Brain pericyte (primary cell): ENCODE data around the gene PTPN20.

Source experiments
- DNase-seq: peaks from one replicate; pipeline ENCODE4 v3.0.0-alpha.2; 2012; ENCODE audit warnings: low read depth, low spot score

PTPN20 gene

DNA sequence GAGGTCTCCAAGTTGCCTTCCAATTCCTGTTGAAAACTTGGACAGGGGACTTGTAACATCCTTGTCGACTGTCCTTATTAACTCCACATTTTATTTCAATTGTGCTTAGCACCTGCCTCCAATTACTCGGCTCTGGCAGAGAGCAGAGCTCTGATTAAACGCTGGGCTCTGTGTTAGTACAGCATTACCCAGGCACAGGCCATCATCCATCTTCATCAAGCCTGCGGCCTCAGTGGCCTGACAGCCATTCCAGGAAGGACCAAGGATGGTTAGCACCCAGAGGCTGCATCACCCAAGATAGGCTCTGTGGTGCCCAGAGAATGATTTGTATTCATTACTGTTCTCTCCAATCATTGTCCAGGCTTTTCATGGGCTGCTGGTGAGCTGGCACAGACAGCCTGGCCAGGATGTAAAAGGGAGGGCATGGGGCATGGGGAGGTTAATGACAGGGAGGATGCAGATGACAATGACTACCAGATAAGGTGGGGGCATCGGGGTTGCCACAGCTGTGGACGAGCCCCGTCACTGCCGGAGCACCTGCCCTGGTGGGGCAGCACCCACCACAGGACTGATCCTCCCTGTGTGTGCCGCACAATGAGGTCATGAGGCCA is 123.3 kb downstream of the PTPN20 start:
- DNase-seq, result no peak

DNA sequence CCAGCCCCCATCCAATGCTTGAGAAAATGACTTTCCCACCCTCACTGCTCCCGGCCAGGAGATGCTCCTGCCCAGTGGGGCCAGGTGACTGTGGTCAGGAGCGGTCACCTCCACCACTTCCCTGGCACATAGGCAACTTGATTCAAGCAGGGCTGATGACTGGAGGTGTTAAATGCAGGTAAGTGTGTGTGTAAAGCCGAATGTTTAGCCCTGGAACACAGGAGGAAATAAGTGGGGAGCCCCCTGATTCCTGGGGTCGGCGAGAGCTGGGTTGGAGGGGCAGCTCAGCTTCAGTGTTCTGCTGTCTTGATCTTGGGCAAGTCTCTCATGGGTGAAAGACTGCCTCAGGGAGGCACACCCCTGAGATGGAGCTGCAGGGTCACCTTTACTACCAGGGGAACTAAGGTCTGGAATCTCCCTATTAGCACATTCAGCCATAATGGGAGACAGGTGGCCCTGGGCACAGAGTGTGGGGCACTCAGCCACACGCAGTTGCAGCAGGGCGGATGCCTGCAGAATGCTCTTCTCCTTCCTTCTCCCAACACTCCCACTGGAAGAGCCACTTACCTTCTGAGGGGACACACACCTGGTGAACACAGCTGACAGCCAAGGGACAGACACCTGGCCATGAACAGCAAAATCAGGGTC is 124.1 kb downstream of the PTPN20 start:
- DNase-seq, result no peak

DNA sequence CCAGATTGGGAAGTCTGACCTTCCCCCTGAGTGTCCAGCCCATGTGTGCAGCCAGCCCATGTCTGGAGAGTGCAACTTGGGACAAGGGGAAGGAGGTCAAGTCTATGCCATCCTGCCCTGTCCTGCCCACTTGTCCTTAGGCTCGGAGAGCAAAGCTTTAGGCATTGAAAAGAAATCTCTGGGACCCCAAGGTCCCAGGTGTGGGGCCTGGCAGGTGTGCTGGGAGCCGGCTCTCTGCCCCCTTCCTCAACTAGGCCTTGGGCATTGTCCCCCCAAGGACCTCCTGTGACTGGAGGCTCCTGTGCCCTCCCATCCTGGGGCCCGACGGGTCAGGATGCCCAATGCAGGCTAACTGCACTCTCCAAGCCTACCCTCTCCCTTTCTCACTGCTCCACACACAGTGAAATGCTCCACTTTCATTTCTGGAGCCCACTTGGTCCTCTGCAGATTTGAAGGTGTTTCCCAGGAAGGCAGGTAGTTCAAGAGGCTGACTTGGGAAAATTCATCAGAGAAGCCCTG is 124.7 kb downstream of the PTPN20 start:
- DNase-seq, result no peak

DNA sequence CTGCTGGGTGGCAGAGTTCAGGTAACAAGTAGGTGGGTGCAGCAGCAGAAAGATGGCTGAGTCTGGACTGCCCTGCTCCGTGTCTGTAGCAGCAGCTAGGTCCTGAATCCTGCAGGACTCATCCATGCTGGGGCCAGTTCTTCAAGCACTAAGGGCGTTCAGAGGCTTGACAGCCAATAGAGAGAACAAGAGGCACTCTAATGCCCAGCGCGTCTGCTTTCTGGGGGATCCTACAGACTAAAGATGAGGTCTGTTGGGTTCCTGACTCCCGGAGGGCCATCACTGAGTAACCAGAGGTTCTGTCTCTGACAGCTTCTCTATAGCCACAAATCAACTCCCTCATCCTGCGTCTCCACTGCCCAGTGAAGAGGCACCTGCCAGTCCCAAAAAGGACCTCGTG is 125.5 kb downstream of the PTPN20 start:
- no peak for DNase-seq

DNA sequence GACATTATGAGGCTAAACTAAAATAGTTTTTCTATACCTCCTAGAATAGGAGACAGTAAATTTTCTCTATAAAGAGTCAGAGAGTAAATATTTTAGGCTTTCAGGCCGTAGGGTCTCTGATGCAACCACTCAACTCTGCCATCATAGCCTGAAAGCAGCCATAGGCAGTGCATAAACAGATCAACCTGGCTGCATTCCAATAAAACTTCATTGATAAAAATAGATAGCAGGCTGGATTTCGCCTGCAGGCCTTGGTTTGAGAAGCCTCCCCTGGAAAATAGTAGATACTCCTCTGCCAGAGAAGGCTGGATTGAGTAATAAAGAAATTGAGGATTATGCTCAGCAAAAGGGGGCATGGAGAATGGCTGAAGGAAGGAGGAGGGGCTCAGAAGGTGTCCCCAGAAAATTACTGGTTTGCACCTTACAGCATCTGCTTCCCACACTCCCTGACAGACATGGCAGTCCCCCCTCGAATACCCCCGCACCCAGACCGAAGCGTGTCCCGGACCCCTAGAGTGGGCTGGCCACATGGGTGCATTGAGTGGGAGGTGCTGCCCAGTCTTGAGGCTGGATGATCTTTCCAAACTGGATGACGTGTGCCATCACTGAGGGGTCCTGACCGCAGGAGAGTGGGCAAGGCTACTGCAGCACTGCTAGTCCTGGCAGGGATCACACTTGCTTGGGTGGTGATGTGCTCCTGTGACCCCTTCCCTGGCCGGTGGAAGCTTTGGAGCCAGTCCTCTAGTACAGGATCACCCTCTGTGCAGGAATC is 126.6 kb downstream of the PTPN20 start:
- no peak for DNase-seq

DNA sequence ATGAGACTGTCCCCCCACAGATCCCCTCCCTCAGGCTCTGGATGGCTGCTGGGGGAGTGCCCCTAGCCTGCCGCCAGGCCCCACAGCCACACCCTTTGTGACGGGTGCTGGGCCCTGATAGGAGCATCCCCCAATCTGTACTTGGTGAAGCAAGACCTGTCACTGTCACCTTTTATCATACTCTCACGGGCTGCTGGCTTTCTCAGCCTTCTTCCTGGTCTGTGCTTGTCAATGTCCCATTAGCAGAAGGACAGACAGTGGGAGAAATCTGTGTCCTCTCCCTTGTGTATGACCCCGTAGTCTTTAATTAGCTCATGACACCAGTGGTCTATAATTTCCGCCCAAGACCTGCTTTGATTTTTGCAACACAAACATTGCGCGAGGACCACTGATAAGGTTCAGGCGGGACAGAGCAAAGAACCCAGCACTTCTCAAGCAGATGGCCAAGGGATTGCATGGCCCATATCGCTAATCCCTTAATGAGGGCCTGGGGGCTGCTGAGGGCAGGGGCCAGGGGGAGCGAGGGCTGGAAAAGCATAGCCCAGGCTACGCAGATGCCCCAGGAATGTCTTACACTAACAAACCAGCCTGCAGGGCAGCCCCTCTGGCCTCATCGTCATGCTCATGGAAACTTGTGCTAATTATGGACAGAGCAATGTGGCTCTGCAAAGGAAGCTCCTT is 127.8 kb downstream of the PTPN20 start:
- DNase-seq, result no peak

DNA sequence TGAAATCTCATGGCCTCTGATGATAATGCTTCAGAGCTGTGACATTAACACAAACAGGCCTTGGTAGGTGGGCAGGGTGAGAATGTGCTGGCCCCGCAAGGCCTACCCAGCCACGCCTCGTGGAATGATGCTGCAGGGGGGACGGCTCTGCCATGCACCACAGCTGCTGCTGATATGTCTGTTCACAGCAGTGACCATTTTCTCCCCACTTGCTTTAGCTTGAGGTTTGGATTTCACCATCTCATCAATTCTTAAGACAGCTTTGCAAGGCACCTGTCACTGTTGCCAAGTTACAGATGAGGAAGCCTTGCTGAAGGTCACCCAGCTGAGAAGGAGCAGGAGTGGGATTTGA is 128.3 kb downstream of the PTPN20 start:
- DNase-seq, result no peak

DNA sequence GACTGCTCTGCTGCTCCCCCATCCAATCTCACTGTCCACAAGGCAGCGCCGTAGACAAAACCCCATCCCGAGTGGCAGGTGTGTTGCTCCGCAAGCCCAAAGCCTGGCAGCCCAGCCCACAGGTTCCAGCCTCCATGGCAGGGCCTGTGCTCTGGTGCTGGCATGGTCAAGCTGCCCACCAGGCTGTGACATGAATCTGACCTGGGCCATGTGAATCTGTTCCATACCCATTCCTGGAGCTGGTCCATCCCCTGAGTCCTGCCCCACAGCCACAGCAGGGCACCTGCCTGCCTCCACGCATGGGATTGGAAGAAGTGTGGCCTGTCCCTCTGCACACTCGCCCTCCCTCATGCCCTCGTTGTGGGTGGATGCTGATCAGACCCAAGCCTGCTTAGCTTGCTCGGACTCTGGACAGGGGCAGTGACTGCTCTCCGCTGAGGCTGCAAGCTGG is 128.8 kb downstream of the PTPN20 start:
- no peak for DNase-seq

DNA sequence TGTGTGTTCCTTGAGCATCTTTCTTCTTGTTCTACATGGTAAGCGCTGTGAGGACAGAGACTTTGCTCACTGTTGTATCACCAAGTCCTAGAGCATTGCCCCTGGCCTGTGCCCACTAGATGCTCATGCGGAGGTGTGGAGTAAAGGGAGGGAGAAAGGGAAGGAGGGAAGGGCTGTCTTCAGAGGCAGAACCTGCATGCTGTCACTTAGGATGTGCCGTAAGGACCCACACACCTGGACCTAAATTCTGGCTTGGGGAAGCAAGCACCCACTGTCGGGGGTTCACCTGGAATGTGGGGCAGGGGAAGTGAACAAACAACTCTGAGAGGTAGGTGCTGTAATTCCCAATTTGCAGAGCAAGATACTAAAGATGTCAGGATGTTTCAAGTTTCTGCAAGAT is 129.5 kb downstream of the PTPN20 start:
- no peak for DNase-seq

DNA sequence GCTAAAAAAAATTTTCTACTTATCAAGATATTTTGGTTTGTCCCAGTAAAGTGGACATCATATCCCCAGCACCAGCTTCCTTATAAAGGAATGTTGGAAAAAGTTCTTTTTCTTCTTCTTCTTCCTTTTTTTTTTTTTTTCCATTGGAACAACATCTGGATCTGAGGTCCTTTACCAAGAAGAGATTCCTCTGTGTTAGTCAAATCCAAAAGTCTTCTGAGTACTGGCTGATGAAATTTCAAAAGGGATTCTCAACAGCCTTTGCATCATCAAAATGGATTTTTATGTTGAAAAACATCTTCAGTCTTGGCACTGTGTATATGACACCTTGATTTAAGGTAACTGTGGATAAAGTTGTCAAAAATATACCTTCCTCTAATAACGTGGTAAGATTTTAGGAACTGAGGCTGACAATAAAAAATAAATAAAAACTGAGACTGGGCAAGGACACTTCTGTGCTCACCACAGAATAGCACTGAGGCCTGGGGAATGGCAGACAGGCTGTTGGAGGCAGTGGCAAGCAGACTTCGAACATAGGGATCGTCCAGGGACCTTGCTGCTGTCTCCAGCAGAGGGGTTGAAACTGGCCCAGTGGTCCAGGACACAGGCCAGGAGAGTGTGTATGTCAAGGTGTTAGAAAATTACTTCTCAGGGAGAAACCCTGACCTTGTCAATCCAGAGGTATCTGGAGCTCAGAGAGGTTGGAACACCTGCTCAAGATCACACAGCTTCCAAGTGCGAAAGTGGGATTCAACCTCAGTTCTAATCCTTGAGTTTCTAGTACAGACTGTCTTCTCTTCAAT is 130.4 kb downstream of the PTPN20 start:
- no peak for DNase-seq

DNA sequence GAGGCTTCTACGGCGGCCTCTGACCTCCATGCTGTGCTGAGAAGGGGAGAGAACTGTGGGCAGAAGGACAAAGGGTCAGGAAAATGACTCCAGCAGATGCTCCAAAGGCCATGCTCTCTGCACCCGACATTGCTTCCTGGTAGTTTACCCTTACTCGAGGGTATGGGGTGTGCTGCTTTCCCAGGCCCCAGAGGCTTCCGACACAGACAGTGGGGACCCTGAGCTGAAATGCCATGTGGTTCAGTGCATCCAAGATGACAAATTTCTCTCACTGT is 130.9 kb downstream of the PTPN20 start:
- no peak for DNase-seq

DNA sequence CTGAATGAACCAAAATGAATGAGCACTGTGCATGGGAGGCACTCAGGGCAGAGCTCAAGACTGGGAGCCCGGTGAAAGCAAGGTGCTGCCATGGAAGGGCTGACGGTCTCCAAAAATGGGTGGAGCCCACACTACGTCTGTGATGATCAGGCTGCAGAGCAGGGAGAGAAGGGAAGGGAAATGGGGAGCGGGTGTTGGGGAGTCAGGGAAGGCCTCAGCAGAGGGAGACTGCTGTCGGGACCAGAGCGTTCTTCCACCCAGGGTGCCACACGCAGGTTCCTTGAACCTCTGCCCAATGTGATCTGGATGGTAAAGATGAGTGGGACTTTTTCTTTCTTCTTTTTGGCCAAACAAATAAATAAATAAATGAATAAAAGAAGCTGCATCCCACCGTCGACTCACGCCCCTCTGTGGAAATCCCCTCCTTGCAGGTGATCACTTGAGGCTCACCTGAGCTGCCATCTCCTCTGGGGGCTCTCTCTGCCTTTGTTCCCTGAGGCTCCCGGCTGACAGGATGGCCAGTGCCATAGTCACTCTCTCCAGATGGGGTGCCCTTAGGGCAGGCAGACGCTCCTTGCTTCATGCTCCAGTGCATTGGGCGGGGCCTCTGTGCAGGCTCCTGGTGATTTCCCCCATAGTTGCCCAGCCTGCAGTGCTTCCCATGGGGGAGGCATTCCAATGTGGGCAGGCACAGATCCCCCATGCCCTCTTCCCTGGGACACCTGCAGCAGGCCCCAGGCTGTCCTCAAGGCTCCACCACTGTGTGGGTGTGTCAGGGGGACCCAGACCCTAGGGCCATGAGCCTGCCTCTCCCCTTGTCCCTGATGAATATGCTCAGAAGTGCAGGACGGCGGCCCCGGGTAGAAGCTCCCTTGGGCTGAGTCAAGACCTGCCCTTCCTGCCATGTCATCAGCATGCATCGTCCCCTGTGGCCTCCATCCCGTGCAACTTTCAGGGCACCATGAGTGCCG is 131.8 kb downstream of the PTPN20 start:
- DNase-seq, result no peak

DNA sequence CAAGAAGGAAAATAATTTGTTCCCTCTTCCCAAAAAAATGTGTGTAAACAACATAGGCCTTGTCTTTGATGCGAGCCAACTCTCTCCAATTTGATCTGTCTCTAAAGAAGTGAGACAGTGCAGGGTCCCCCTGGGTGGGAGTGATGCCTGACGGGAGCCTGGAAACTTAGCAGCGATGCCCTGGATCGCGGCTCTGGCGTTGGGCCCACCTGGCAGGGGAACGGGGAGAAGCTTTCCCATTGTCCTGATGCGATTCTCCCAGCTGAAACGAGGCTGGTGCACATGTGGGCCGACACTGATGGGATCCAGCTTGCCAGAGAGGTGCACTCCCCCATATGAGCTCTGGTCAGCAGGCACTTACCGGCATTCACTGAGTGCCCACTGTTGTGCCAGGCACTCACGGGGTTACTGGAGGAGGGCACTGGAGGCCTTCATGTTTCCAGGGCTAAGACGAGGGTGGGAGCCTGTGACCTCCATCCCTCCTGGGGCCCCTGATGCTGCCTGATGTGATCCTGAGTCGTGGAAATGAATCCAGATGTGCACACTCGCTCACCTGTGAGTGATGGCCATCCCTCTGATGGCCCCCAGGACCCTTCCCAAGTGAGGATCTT is 132.8 kb downstream of the PTPN20 start:
- no peak for DNase-seq

DNA sequence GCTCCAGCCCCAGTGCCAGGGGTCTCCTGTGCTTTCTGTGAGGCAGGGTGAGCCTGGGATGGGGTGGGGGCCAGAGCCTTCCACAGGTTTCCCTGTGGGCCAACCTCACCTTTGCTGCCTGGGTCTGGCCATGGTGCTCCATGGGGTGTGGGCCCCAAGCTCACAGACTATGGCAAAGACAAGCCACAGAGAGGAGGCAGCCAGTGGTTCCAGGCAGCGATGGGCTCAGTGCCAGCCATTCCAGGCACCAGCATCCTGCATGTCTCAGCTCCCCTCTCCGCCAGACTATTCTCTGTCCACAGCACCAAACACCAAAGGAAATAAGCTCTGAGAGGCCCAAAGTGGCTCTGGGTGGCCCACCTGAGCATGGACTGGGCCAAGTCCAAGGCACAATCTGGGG is 133.5 kb downstream of the PTPN20 start:
- no peak for DNase-seq

DNA sequence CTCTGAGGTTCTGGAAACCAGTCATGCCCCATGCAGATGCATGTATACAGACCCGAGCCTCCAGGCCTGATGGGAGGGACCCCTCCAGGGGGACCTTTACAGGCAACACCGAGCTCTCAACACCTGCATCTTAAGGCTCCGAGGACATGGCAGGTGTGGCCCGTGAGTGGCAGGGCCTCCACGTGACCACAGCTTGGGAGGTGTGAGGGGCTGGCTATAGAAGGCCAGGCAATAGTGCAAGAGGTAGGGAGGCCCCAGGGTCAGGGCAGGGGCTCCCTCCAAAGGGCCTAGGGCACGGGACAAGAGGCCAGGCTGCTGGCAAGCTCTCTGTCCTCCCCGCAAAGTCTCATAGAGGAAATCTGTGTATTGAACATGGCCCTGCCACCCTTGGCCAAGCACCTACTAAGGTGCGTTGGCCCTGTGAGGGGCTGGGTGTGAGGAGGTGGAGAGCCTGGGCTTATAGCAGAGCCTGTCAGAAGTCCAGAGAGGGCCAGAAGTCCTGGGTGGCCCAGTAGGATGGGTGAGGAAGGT is 134.2 kb downstream of the PTPN20 start:
- DNase-seq, result no peak

DNA sequence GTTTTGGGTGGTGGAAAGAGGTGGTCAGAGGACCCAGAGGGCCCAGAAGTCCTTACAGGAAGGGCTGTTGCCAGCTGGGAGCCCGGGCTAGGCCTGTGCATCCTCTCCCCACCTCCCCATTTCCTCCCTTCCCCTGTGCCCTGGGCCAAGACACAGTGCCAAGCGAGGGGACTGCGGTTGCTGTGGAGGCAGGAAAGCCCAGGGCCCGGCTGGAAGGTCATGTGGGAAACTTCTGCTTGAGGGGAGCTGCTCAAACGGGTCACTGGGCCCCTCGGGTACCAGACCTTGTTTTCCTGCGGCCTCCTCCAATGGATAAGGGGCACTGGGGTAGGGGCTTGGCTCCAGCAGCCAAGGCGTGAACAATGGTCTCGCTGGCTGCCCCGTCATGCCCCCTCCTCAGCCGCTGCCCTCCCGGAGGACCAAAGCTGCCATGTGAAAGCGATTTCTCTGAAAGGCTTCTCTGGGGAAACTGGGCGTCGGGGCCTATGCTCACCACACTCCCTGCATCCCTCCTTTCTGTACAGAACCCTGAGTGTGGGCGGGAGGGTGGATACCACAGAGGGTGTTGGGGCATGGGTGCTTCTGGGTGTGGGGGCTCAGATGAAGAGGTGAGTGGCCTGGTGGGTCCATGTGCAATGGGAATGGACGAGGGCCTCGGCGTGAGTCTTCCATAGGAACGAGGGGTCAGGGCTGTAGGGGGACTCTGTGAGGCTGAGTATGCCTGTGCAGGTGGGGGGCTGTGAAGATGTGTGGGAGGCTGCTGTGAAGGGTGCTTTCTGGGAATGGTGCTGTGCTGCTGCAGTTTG is 135.3 kb downstream of the PTPN20 start:
- no peak for DNase-seq

DNA sequence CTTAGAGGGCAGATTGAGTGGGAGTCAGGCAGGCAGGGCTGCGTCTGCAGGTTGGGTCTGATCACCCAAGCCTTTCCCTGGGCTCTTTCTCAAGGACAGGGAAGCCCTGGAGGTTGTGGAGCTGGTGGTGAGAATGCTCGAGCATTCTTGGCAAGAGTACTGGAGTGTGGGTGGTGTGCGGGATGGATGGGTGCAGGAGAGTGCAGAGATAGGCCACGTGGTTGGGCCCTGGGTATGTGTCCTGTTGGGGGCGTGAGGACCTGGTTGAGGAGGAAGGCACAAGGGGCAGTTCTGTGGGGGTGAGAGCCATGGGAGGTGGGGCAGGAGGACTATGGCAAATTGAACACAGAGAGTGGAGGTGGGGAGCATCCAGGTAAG is 135.9 kb downstream of the PTPN20 start:
- DNase-seq, result no peak

DNA sequence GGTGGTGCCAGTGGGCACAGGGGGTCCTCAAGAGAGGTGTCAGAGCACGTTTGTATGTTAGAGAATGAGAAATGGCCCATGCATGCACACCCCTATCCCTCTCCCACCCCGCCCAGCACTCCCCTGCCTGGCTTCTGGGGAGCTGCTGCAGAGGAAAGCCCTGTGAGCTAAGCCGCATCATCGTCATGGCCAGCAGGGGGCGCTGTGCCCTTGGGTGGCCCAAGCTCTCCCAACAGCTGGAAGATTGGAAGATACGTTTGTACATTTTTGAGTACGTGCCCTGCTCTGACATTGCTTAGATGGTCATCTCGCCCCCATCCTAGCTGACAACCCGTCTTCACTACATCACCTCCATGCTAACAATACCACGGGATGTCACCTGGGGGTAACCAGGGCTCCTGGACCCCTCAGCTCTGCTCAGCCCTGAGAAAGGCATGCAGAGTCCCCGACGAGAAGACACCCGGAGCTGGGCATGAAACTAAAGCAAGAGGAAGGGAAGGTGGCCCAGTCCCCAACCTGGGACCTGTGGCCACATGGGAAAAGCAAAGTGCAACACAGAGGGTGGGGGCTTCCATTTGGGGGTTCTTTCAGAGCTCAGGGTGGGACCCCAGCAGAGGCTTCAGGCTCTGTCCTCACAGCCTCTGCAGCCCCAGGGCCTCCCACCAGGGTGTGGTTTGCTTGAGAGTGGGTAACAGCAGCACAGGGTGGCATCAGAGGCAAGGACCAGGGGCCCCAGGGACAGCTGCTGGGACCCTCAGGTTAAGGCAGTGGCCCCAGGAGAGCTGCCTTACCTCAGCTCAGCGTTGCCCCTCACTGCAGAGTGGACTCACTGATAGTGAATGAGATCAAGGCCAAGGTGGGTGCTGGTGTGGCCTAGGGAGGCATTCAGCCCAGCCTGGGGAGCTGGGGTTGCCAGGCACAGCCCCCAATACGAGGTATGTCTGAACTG is 136.6 kb downstream of the PTPN20 start:
- DNase-seq, result peak; percentile 36
